Coronary artery (tissue), 2 donors: ENCODE measurements around the gene ZNF346.

Experiments used
- DNase-seq: peaks from one replicate; pipeline ENCODE4 v3.0.0-alpha.2; 2017; ENCODE audit warnings: low spot score
- H3K27ac ChIP-seq, 2 donors: fragments of 200-600 bp; sonication (generic); one replicate each; pipeline ENCODE4 v1.5.1; 2016 to 2019
- H3K4me3 ChIP-seq: fragments of 200-600 bp; sonication (generic); 2 replicates; pipeline ENCODE4 v1.5.1; 2016; ENCODE audit warnings: mild to moderate bottlenecking, moderate library complexity
- TF ChIP-seq, protein P1 (sequence below): fragments of 200-600 bp; sonication (generic); IDR thresholded peaks from one replicate; pipeline ENCODE4 v1.5.1; 2019; ENCODE audit warnings: antibody characterized with exemption

ZNF346 gene

DNA sequence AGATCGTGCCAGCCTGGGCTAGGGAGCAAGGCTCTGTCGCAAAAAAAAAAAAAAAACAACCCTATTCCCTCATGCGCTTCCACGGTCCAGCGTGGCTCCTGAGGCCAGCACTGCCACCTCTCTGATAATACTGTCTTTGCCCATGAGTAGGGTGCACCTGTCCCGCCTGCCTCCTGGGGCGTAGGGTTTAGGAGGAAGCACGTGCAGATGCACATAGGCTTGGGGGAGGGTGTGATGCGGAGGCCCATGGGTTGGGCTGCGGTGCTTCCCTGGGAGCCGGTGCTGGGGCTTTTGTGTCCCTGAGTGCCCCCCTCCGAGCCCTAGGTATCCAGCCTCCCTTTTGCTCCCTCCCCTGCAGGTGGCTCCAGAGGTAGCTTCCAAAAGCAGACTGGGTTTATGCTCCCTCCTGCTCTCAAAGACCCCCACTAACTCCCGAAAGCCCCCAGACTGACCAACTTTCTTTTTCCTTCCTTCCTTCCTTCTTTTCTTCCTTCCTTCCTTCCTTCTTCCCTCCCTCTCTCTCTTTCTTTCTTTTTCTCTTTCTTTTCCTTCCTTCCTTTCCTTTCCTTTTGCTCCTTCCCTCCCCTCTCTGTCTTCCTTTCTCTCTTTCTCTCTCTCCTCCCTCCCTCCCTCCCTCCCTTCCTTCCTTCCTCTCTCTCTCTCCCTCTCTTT, 77.1 kb downstream of the ZNF346 start:
- DNase-seq = no peak
- TF ChIP-seq, protein P1, sequence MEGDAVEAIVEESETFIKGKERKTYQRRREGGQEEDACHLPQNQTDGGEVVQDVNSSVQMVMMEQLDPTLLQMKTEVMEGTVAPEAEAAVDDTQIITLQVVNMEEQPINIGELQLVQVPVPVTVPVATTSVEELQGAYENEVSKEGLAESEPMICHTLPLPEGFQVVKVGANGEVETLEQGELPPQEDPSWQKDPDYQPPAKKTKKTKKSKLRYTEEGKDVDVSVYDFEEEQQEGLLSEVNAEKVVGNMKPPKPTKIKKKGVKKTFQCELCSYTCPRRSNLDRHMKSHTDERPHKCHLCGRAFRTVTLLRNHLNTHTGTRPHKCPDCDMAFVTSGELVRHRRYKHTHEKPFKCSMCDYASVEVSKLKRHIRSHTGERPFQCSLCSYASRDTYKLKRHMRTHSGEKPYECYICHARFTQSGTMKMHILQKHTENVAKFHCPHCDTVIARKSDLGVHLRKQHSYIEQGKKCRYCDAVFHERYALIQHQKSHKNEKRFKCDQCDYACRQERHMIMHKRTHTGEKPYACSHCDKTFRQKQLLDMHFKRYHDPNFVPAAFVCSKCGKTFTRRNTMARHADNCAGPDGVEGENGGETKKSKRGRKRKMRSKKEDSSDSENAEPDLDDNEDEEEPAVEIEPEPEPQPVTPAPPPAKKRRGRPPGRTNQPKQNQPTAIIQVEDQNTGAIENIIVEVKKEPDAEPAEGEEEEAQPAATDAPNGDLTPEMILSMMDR = no peak
- H3K4me3 ChIP-seq = no peak overlapping the region
- no peak overlapping the region for H3K27ac ChIP-seq

DNA sequence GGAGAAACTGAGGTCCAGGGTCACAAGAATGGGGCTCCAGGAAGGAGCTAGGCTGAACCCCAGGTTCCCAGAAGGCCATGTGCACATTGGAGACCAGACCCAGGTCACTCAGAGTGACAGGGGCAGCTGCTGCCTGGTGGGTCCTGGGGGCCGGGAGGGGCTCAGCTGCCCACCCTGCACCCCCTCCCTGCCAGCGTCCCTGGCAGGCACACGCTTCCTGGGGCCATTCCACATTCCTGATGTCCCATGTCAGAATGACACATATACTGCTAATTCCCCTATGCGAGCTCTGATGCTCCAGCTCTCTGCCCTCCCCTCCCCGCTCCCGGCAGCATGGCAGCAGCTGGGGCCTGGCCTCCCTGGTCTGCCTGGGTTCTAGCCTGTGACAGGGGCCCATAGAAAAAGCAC, 78.2 kb downstream of the ZNF346 start:
- TF ChIP-seq, protein P1 = no peak
- no peak overlapping the region for H3K27ac ChIP-seq

DNA sequence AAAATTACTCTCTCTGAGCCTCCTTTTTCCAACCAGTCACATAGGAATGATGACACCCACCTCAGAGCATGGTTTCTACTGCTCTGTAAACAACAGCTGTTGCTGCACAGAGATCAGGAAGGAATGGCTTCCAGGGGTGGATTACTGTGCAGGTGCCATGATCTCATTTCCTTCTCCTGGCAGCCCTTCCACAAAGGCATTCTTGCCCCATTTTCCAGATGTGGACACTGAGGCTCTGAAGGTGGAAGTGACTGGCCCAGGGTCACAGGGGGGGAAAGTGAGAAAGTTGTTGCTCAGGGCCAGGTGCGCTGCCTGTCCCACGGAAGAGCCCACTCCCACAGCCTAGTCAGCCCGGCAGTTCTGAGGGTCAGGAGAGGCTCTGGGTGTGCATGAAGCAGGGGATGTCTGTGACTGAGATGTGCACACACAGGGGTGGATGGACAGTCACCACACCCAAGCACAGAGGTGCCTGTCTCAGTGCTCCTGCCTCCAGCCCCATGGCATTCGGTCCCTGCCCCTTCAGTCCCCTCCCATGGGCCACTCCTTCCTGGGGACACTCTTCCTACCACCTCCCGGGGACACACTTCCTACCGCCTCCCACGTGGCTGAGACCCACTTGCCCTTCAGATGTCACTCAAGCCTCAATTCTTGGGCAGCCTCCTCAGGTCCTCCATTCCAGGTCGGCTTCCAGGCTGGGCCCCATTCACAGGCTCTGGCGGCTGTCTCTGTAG, 81.2 kb downstream of the ZNF346 start:
- Histone ChIP-seq H3K27ac (no peak overlapping the region), H3K4me3 (no peak overlapping the region)
- DNase-seq = no peak
- TF ChIP-seq, protein P1 = no peak

More for the DNA sequence above, 78.2 kb downstream of the ZNF346 start:
- DNase-seq = peak; percentile 64
- no peak overlapping the region for H3K4me3 ChIP-seq

DNA sequence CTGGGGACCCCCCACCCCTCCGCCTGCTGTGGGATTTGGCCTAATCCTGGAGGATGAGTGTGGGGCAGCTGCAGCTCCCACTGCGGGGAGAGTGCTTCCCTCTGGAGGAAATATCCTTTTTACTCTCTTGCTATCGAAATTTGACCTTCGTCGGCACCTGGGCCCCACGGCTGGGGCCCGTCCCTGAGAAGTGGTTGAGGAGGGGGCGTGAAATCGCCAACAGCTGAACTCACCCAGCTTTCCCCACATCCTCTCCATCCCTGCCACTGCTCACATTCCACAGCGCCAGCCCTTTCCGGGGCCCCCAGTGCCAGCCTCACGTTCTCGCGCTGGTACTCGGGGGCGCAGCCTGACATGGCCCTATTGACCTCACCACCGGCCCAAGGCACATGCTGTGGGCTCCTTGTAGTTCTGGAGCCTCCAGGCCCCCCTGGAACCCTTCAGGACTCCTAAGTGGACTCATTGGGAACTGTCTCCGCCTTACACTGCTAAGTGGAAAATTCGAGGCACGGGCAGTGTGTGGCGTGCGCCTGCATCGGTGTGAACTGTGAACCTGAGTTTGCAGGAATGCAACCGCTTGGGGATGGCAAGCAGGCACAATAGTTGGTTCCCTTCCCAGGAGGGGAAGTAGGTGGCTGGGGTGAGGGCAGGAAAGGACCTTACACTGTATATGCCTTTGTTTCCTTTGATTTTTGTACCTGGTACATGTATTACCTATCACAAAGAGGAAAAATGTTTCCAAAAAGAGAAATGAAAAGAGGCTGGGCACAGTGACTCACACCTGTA, 83.4 kb downstream of the ZNF346 start:
- TF ChIP-seq, protein P1 = no peak
- Histone ChIP-seq H3K4me3 (no peak overlapping the region), H3K27ac (no peak overlapping the region)
- DNase-seq = no peak

DNA sequence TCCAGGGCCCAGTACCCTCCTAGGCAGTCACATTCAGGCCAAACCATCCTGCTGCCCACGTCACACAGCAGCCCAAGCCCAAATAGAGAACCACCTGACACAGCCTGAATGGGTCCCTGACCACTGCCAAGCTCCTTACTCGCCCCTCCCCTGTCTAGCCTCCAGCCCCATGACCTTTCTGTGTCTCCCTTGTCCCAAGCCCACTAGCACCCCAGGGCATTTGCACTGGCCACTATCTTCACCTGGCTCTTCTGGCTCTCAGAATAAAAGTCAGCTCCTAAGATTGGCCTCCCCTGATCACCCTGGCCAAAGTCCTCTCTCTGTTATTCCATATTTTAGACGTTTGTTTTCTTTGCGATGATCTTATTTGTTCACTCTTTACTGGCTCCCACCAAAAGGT, 84.7 kb downstream of the ZNF346 start:
- TF ChIP-seq, protein P1 = no peak
- Histone ChIP-seq H3K4me3 (no peak overlapping the region), H3K27ac (no peak overlapping the region)
- DNase-seq = no peak

DNA sequence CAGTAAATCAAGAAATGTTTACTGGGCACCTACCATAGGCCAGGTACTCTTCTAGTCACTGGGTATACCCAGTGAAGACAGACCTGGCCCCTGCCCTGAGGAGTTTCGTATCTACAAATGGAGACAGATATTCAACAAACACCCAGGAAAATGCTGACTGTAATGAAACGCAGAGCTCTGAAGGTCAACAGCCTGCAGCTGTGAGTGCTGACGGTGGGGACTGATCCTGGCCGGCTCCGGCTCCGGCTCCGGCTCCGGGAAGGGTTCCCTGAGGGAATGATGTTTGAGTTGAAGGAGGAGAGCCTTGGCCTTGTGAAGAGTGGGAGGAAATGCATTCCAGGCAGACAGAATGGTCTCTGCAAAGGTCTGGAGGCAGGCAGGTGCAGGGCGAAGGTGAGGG, 87.3 kb downstream of the ZNF346 start:
- no peak overlapping the region for H3K4me3 ChIP-seq
- TF ChIP-seq, protein P1 = no peak
- DNase-seq = no peak
- H3K27ac ChIP-seq = no peak overlapping the region
